GM12864 (cell line): ENCODE measurements around the gene PCNX4.

Source experiments
- DNase-seq: peaks from one replicate; pipeline ENCODE4 v3.0.0-alpha.2; 2011; ENCODE audit warnings: low read depth
- H3K4me3 ChIP-seq: 2 replicates; pipeline ENCODE4 v1.5.1; 2011; ENCODE audit warnings: mild to moderate bottlenecking, low read depth, low read length, control low read depth
- CTCF ChIP-seq: IDR thresholded peaks from 2 replicates; pipeline ENCODE4 v1.5.1; 2011; ENCODE audit warnings: low read depth, mild to moderate bottlenecking, moderate library complexity, low read length, control low read depth, inconsistent platforms; ENCODE audit errors: missing control alignments

The PCNX4 gene

GRCh38 chr14:60101786-60102185 is 10.1 kb downstream of the PCNX4 start:
- no peak overlapping the region for H3K4me3 ChIP-seq
- no peak for DNase-seq
- no peak for TF ChIP-seq CTCF

- no peak overlapping the region for H3K4me3 ChIP-seq
- no peak for DNase-seq
- TF ChIP-seq CTCF: no peak
These were observed 10.7 kb downstream of the PCNX4 start for GRCh38 chr14:60102389-60102788.

GRCh38 chr14:60106339-60106738 is 14.6 kb downstream of the PCNX4 start:
- no peak for DNase-seq
- no peak for TF ChIP-seq CTCF
- H3K4me3 ChIP-seq: no peak overlapping the region

- TF ChIP-seq CTCF: no peak
- no peak for DNase-seq
- H3K4me3 ChIP-seq: no peak overlapping the region
These were observed 15.8 kb downstream of the PCNX4 start for GRCh38 chr14:60107477-60107876.

GRCh38 chr14:60111732-60112131 is 20.0 kb downstream of the PCNX4 start:
- no peak for DNase-seq
- no peak for TF ChIP-seq CTCF
- H3K4me3 ChIP-seq: no peak overlapping the region

- TF ChIP-seq CTCF: no peak
- no peak overlapping the region for H3K4me3 ChIP-seq
- DNase-seq: no peak
These were observed 23.2 kb downstream of the PCNX4 start for GRCh38 chr14:60114881-60115280.

- no peak overlapping the region for H3K4me3 ChIP-seq
- no peak for TF ChIP-seq CTCF
- DNase-seq: no peak
These were observed 24.5 kb downstream of the PCNX4 start for GRCh38 chr14:60116181-60116580.
